HG02973 (cell line): ENCODE results near the gene IGF1R.

Experiments
- ATAC-seq: cut with Tn5 transposase; IDR thresholded peaks from one replicate; pipeline ENCODE4 v1.9.1; 2021; ENCODE audit warnings: moderate library complexity; ENCODE audit not compliant: unreplicated experiment

Gene IGF1R

GRCh38 chr15:98648654-98649471 lies 524 bp downstream of the IGF1R start:
- peak; percentile 22 for ATAC-seq

DNA sequence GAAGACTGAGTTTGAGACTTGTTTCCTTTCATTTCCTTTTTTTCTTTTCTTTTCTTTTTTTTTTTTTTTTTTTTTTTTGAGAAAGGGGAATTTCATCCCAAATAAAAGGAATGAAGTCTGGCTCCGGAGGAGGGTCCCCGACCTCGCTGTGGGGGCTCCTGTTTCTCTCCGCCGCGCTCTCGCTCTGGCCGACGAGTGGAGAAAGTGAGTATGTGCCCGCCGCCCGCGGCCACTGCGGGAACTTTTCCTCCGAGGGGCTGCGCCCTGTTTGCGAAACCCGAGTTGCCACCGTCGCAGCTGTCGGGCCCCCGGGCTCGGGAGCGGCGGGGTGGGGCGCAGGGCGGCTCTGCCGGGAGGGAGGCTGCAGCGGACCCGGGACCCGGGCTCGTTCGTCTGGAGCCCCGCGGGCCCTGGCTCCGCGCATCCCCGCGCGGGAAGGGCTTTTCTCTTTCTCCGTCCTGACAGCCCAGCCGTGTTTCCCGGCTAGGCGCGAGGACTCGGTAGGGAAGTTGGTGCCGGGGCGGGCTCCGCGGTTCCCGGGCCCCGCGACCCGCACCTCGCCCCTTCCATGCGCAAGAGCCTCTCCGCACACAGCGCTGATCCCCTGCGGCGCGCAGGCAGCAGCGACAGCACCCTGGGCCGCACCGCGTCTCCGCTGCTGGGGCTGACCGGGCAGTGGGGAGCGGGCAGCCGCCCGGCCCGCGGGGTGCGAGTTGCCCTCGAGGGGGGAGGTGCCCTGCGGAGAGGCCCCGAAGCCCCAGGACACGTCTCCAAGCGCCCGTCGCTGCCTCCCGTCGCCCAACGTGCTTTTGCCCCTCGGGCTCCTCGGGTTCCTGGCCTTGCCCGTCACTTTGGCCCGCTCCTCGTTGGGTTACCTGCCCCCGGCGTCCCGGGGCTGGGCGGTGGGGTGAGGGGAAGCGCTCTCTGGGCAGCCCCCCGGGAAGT lies 1.4 kb downstream of the IGF1R start:
- no peak for ATAC-seq

GRCh38 chr15:98650417-98651035 lies 2.2 kb downstream of the IGF1R start:
- no peak for ATAC-seq

GRCh38 chr15:98651036-98651481 lies 2.7 kb downstream of the IGF1R start:
- no peak for ATAC-seq

GRCh38 chr15:98651581-98652220 lies 3.4 kb downstream of the IGF1R start:
- ATAC-seq = no peak

DNA sequence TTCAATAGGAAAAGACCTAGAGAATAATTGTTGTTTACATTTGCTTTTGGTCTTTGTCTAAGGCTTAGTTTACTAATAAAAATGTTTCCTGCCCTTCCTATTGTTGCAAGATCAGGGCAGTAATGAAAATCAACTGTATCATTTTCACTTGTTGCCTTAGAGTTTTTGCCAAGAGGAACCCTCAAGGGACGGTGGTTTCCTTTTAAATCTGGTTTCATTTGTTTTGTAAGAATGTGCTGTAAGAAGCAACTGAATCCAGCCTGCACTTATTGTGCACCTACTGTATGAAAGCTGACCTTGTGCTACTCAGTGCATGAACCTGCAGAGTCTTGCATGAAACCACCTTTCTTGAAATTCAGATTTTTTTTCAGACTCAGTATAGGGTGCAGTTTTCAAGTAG lies 5.3 kb downstream of the IGF1R start:
- ATAC-seq = no peak

- no peak for ATAC-seq
Measured at GRCh38 chr15:98654790-98655360, 6.5 kb downstream of the IGF1R start.

- ATAC-seq = no peak
Measured at GRCh38 chr15:98655732-98656131, 7.4 kb downstream of the IGF1R start.

- no peak for ATAC-seq
Measured at GRCh38 chr15:98657721-98658120, 9.4 kb downstream of the IGF1R start.

- ATAC-seq = peak; percentile 86
Measured at GRCh38 chr15:98658831-98659699, 10.7 kb downstream of the IGF1R start.

DNA sequence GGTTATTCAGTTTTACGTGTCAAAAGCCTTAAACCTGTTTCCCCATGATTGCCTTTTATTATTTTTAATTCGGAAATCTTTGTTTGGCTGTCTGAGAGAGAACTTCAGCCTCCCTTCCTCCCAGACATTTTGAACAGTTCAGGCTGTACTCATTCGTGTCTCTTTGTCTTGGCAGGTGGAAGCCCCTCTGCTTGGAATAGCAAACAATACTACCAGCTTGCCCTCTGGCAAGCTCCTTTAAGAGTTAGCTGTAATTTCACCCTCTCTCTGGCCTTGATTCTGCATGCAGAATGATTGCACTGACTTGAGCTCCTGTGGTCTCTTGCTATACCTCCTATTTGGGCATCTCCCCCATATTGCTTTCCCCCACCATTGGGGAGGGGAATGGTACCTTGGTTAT lies 11.7 kb downstream of the IGF1R start:
- no peak for ATAC-seq

- no peak for ATAC-seq
Measured at GRCh38 chr15:98663045-98663444, 14.7 kb downstream of the IGF1R start.

GRCh38 chr15:98663606-98664005 lies 15.3 kb downstream of the IGF1R start:
- ATAC-seq = no peak

DNA sequence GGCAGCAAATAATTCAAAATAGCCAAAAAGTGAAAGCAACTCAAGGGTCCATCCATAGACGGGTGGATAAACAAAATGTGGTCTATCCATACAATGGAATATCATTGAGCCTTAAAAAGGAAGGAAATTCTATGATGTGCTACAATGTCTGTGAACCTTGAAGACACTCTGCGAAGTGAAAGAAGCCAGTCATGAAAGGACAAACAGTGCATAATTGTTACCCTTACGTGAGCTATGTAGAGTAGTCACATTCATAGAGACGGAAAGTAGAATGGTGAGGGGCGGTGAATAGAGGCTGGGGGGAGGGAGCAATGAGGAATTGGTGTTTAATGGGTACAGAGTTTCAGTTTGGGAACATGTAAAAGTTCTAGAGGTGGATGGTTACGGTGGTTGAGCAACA lies 18.1 kb downstream of the IGF1R start:
- no peak for ATAC-seq

DNA sequence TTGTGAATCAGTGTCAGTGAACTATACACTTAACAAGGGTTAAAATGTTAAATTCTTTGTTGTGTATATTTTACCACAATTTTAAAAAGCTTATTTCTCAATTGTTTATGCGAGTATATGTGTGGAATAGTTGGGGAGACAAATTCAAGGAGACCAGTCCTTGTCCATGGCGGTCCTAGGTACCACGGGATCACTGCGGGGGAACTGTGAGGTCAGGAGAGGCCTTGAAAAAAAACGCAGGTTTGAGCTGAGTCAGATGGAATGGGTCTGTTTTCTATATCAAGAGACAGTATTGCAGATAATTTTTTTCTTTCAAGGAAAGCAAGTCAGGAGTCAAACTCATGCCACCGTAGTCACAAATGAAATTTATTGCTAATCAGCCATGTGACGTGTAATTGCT lies 18.5 kb downstream of the IGF1R start:
- ATAC-seq = no peak

DNA sequence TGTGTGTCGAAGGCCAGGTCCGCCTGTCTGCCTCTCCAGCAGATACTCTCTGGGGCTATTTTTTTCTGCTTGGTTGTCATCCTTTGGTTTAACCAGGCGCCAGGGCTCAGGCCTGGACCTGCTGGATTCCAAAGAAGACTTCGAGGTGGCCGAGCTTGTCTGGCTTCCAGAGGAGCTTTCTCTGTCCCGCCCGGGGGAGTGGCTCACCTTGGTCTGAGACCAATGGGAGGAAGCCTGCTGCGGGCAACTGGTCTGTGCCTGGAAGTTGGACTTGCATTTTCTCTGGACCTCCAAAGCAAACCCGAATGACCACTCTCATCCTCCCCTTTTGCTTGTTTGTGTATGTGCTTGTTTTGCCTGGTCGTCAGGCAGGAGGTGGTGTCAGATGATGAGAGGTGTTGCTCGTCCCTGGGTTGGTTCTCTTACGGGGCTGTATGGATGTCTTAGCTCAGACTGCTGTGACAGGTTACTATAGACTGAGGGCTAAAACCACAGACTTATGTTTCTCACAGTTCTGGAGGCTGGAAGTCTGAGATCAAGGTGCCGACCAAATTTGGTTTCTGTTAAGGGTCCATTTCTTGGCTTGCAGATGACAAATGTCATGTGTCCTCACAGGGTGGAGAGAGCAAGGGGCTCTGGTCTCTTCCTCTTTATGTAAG lies 19.3 kb downstream of the IGF1R start:
- ATAC-seq = no peak

GRCh38 chr15:98668566-98669308 lies 20.4 kb downstream of the IGF1R start:
- ATAC-seq = no peak

DNA sequence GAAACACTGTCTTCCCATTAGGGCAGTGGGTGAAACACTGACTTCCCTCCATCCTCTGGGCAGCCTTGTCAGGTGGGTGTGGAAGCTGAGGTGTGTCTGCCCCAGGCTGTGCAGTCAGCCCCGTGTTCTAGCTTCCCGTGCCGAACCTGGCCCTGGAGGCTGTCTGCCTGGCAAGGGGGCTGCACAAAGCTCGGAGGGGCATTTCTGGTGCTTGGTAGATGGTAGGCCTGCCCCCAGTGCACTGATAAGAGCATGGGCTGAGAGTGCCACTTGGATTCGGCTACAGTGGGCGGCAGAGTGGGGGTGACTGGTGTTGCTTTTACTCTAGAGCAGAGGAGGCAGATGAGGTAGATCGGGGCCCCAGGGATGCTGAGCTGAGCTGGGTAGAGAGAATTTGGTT lies 21.3 kb downstream of the IGF1R start:
- ATAC-seq = no peak
